ENCODE data around the gene ITPKB.

ITPKB gene

GRCh38 chr1:226712742-226713419, 26.2 kb downstream of the ITPKB start:
- Mint-ChIP-seq H3K36me3 (ENCODE audit: low read depth) (peaks cover 32% of the 10 kb centered on the region), H3K27ac (peak overlapping the region; percentile 64), H3K27me3 (ENCODE audit: low read depth) (no peaks in the 10 kb centered on the region), H3K4me1 (ENCODE audit: low read depth) (peaks cover 70% of the 10 kb centered on the region), H3K9me3 (peaks cover 5% of the 10 kb centered on the region), H3K4me3 (peak overlapping the region; percentile 50)
- no peak for DNase-seq (ENCODE audit: low spot score)

DNA sequence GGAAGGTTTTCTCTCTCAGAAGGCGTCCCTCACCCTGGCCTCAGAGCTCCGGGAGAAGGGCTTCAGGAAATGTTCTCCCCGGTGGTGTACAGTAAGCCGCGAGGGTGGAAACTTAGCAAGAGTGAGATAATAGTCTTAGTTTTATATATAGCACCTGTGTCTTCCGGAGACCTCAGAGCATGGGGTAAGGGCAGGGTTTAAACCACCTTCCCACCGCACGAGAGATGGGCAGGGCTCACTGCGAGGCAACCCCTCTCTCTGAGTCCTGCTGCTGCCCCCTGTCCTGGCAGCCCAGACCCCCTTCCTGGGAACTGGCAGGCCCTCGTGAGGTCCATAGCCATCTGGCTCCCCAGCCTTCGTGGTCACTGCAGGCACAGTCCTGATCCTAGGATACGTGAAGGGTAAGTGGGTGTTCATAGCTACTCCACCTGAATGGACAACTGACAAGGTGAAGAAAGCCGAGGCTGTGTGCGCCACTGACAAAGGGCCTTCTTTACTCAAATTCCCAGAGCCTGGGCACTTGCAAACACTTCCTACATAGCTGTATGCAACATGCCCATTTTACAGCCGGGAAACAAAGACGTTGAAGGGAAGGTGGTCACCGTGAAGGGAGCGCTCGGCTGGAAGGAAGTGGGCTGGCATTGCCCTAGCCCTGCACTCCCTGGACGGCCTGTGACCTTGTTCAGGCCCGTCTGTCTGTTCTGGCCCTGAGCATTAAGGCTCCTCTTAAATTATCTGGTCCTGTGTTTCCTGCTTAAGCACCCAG, 26.9 kb downstream of the ITPKB start:
- DNase-seq (ENCODE audit: low spot score) = peak; percentile 54
- peaks cover 66% of the 10 kb centered on the region for H3K4me1 Mint-ChIP-seq (ENCODE audit: low read depth)
- H3K36me3 Mint-ChIP-seq (ENCODE audit: low read depth) = peaks cover 38% of the 10 kb centered on the region
- H3K27me3 Mint-ChIP-seq (ENCODE audit: low read depth) = no peaks in the 10 kb centered on the region
- H3K27ac Mint-ChIP-seq = peak overlapping the region; percentile 77
- peak overlapping the region; percentile 50 for H3K4me3 Mint-ChIP-seq
- peaks cover 5% of the 10 kb centered on the region for H3K9me3 Mint-ChIP-seq

DNA sequence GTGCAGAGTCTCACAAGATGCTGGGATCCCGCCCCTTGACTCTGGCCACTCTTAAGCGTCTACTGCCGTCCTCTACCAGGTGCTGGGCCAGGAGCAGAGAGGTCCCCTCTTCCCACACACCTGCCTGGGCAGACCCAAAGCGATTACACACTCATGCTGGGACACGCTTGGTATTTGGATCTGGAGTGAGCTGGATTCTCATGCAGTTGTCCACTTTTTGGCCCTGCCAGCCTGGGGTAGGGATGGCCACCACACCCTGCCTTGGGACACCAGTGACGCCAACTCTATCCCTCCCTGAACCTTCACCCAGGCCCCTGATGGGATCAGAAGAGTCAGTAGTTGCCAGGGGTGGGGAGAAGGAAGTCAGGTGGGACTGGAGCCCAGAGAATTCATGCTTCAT, 28.6 kb downstream of the ITPKB start:
- Mint-ChIP-seq H3K27ac (peak overlapping the region; percentile 37), H3K4me1 (ENCODE audit: low read depth) (peaks cover 62% of the 10 kb centered on the region), H3K36me3 (ENCODE audit: low read depth) (peaks cover 39% of the 10 kb centered on the region), H3K9me3 (peaks cover 5% of the 10 kb centered on the region), H3K27me3 (ENCODE audit: low read depth) (no peaks in the 10 kb centered on the region), H3K4me3 (peak overlapping the region; percentile 32)
- no peak for DNase-seq (ENCODE audit: low spot score)

DNA sequence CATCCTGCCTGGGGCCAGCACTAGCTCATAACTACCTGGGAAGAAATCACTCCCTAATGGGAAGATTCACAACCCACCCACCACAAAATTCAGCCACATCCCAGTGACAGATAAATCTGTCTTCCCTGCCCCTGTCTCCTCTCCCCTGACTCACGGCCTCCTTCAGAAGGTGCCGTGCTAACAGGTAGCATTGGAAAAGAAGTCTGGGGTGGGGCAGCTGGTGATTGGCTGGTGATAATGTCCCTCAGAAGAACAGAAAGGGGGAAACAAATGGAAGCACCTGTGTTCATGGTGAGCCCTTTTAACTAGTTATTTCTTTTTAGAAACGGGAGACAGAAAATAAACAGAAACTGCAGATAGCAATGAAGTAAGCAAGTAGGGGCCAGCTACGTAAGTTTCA, 29.1 kb downstream of the ITPKB start:
- H3K4me1 Mint-ChIP-seq (ENCODE audit: low read depth) = peaks cover 61% of the 10 kb centered on the region
- DNase-seq (ENCODE audit: low spot score) = no peak
- H3K27me3 Mint-ChIP-seq (ENCODE audit: low read depth) = no peaks in the 10 kb centered on the region
- peak overlapping the region; percentile 43 for H3K4me3 Mint-ChIP-seq
- peaks cover 5% of the 10 kb centered on the region for H3K9me3 Mint-ChIP-seq
- peak overlapping the region; percentile 28 for H3K27ac Mint-ChIP-seq
- H3K36me3 Mint-ChIP-seq (ENCODE audit: low read depth) = peaks cover 39% of the 10 kb centered on the region

DNA sequence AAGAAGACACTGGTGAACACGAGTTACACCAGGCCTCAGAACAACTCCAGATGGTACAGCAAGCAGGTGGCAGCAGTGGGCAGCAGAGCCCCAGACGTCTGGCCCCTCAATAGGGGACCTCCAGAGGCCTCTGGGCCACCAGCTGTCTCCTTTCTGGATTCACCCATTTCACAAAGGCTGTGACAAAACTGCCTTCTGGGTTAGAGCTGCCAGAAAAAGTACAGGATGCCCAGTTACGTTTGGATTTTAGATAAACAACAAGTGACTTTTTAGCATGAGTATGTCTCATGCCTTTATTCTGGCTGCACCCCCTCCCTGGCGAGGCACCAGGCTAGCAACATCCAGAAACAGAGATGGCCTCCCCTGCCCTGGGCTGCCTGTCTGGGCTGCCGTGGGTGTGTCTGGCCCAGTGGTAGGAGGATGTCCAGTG, 30.1 kb downstream of the ITPKB start:
- Mint-ChIP-seq H3K9me3 (no peaks in the 10 kb centered on the region), H3K4me3 (no peak overlapping the region)

DNA sequence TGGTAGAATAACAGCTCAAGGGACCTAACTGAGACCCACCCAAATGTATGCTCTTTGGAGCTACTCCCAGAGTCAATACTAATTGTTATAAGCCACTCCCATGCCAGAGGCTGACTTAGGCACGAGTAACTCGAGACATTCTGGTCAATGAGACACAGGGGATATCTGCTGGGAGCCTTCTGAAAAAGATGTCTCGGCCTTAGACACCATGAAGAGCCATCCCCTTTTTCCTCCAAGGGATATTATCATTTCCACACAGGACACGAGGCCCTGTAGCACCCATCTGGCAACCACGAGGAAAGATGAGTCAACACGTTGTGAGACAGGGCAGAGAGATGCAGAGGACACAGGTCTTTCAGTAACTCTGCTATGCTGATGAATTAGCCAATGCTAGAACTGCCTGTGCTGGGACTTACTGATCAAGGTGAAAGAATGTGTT, 30.7 kb downstream of the ITPKB start:
- Mint-ChIP-seq H3K27ac (peak overlapping the region; percentile 84), H3K36me3 (ENCODE audit: low read depth) (peaks cover 31% of the 10 kb centered on the region), H3K9me3 (no peaks in the 10 kb centered on the region), H3K27me3 (ENCODE audit: low read depth) (no peaks in the 10 kb centered on the region), H3K4me1 (ENCODE audit: low read depth) (peaks cover 67% of the 10 kb centered on the region), H3K4me3 (peak overlapping the region; percentile 61)
- DNase-seq (ENCODE audit: low spot score) = no peak

More for the DNA sequence above, 30.1 kb downstream of the ITPKB start:
- H3K4me1 Mint-ChIP-seq (ENCODE audit: low read depth) = peaks cover 69% of the 10 kb centered on the region
- no peak for DNase-seq (ENCODE audit: low spot score)
- H3K27ac Mint-ChIP-seq = no peak overlapping the region
- H3K27me3 Mint-ChIP-seq (ENCODE audit: low read depth) = no peaks in the 10 kb centered on the region
- peaks cover 35% of the 10 kb centered on the region for H3K36me3 Mint-ChIP-seq (ENCODE audit: low read depth)

DNA sequence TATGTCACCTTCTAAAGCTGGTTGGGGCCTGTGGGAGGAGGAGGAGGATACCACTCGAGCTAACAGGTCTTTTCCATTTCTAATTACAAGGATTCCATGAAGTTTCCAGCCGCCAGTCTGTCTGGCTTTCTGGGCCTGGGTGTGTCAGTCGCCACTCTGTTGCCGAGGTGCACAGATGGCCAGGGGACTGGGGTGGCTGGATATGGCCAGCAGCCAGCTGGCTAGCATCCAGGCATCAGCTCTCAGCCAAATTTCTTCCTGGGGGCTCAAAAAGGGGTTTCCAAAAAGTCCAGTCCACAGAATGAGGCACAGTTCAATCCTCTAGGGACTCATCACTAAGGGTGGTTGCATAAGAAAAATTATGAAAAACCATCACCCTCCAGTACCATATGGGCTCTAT, 32.4 kb downstream of the ITPKB start:
- Mint-ChIP-seq H3K27ac (no peak overlapping the region), H3K36me3 (ENCODE audit: low read depth) (peaks cover 30% of the 10 kb centered on the region)

DNA sequence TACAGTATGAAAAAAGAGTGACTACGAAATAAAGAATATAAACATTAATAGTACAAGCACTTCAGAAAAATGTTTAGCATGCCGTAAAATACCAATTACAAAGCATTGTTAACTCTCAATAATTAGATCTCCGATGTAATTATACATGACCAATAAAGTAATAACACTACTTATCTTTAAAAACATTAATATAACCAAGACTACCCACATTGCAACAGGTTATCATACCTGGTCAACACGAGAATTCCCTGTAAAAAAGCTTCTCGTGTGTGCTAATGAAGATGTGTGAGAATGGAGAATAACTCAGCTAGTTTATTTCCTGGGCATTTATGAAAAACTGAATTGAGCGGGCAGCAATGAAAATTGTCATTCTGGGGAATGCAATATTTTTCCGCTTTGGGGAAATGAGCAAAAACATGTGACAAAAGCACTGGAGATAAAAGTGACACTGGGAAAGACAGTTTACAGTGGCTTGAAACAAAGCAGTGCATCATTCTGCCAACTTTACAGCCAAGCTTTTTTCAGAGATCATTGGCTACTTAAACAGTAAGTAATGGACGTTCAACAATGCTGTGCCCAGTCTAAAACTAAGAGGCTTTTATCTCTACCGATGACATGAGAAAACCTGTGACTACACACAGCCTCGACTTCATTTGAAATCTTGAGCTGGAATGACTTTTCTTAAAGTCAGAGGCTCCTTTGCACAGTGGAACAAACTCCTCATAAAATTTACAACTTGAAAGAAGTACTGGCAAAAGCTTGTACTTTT, 34.7 kb downstream of the ITPKB start:
- DNase-seq (ENCODE audit: low spot score) = no peak
- Mint-ChIP-seq H3K4me1 (ENCODE audit: low read depth) (peaks cover 49% of the 10 kb centered on the region), H3K27me3 (ENCODE audit: low read depth) (no peaks in the 10 kb centered on the region), H3K9me3 (no peaks in the 10 kb centered on the region), H3K36me3 (ENCODE audit: low read depth) (peaks cover 37% of the 10 kb centered on the region), H3K27ac (peak overlapping the region; percentile 76), H3K4me3 (peak overlapping the region; percentile 68)

More for the DNA sequence above, 32.4 kb downstream of the ITPKB start:
- H3K27me3 Mint-ChIP-seq (ENCODE audit: low read depth) = no peaks in the 10 kb centered on the region
- no peak for DNase-seq (ENCODE audit: low spot score)
- H3K4me1 Mint-ChIP-seq (ENCODE audit: low read depth) = peaks cover 61% of the 10 kb centered on the region
- H3K9me3 Mint-ChIP-seq = no peaks in the 10 kb centered on the region
- no peak overlapping the region for H3K4me3 Mint-ChIP-seq

DNA sequence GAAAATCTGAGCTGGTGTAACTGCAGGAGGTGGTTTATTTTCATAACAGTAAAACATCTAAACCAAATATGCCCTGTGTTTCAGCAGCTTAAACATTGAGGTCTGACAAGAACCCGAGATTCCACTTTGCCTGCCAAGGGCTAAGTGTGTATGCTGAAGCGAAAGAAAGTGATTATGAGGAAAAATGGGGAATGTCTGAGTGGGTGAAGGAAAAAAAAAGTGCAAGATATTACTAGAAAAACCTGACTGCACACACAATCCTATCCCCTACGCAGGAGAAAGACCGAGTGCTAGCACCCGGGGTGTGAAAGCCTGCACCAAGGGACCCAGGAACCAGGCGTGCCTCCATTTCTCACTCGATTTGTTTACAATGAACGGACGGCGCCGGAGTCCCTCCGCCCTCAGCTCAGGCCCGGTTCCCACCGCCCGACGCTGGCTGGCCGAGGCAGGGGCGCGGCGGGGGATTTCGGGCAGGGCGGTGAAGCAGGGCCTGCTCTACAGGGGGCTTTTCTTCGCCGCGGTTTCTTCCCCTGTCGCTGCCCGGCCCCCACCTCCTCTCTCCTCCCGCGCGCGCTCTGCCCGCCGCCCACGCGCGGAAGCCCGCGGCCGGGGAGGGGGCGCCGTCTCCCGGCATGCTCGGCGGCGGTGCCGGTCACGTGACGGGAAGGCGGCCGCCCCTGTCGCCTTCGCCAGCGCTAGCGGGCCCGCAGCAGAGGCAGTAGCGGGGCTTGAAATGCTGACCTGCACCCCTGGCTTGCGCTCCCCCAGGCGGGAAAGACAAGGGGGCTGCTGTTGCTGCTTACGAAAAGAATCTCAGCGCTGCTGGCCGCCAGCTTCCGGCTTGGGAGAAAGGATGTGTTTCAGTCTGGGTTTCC, 35.9 kb downstream of the ITPKB start:
- Mint-ChIP-seq H3K27ac (peak overlapping the region; percentile 86), H3K4me1 (ENCODE audit: low read depth) (peaks cover 46% of the 10 kb centered on the region), H3K27me3 (ENCODE audit: low read depth) (no peaks in the 10 kb centered on the region), H3K36me3 (ENCODE audit: low read depth) (peaks cover 38% of the 10 kb centered on the region), H3K4me3 (peak overlapping the region; percentile 78), H3K9me3 (no peaks in the 10 kb centered on the region)
- DNase-seq (ENCODE audit: low spot score) = peak; percentile 88

DNA sequence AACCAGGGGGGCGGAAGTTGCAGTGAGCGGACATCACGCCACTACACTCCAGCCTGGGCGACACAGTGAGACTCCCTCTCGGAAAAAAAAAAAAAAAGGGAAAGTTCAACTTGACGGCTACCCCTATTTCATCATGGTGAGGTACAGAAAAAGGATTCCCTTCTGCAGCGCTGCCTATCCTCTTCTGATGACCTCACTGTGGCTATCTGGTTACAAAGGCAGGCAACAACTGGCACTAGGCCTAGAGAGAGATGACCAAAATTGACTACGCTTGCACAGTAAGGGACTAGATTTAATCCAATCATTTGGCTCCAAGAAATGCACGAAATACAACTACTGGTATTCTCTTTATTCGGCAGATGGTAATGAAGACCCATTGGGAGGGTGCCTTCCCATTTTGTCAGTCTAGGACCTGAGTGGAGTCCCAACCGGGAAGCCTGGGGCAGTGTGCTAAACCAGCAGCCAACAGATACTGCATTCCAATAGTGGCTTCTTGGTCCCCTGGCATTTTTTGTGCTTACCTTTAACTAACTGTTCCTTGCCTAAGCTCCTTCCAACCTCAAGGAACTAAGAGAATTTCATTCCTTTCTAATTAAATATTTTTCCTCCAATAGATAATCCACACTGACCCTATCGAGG, 36.6 kb downstream of the ITPKB start:
- Mint-ChIP-seq H3K4me3 (peak overlapping the region; percentile 78), H3K4me1 (ENCODE audit: low read depth) (peaks cover 44% of the 10 kb centered on the region), H3K27me3 (ENCODE audit: low read depth) (no peaks in the 10 kb centered on the region), H3K36me3 (ENCODE audit: low read depth) (peaks cover 36% of the 10 kb centered on the region), H3K9me3 (no peaks in the 10 kb centered on the region), H3K27ac (peak overlapping the region; percentile 86)
- no peak for DNase-seq (ENCODE audit: low spot score)

GRCh38 chr1:226700861-226701260, 38.2 kb downstream of the ITPKB start:
- Mint-ChIP-seq H3K27me3 (ENCODE audit: low read depth) (no peaks in the 10 kb centered on the region), H3K9me3 (no peaks in the 10 kb centered on the region), H3K27ac (no peak overlapping the region), H3K4me3 (no peak overlapping the region), H3K36me3 (ENCODE audit: low read depth) (peaks cover 43% of the 10 kb centered on the region), H3K4me1 (ENCODE audit: low read depth) (peaks cover 44% of the 10 kb centered on the region)
- no peak for DNase-seq (ENCODE audit: low spot score)

- no peaks in the 10 kb centered on the region for H3K9me3 Mint-ChIP-seq
- H3K27ac Mint-ChIP-seq = no peak overlapping the region
- no peak for DNase-seq (ENCODE audit: low spot score)
- no peaks in the 10 kb centered on the region for H3K27me3 Mint-ChIP-seq (ENCODE audit: low read depth)
- no peak overlapping the region for H3K4me3 Mint-ChIP-seq
- peaks cover 39% of the 10 kb centered on the region for H3K4me1 Mint-ChIP-seq (ENCODE audit: low read depth)
- H3K36me3 Mint-ChIP-seq (ENCODE audit: low read depth) = peaks cover 37% of the 10 kb centered on the region
Measured at GRCh38 chr1:226699166-226699565, 39.9 kb downstream of the ITPKB start.

GRCh38 chr1:226698659-226699058, 40.4 kb downstream of the ITPKB start:
- no peak overlapping the region for H3K4me3 Mint-ChIP-seq
- no peaks in the 10 kb centered on the region for H3K27me3 Mint-ChIP-seq (ENCODE audit: low read depth)
- DNase-seq (ENCODE audit: low spot score) = no peak
- H3K36me3 Mint-ChIP-seq (ENCODE audit: low read depth) = peaks cover 35% of the 10 kb centered on the region
- no peaks in the 10 kb centered on the region for H3K9me3 Mint-ChIP-seq
- H3K4me1 Mint-ChIP-seq (ENCODE audit: low read depth) = peaks cover 34% of the 10 kb centered on the region
- H3K27ac Mint-ChIP-seq = no peak overlapping the region
